WTC11 (cell line): ENCODE results near the gene CHPF.

Source experiments
- CTCF ChIP-seq: fragments of 200-600 bp; IDR thresholded peaks from 2 replicates; pipeline ENCODE4 v1.8.0; 2022; ENCODE audit warnings: antibody characterized with exemption
- E2F4 ChIP-seq: sonication (generic); formaldehyde crosslinking; IDR thresholded peaks from 2 replicates; pipeline ENCODE4 v1.8.1; 2022; ENCODE audit warnings: low read depth, mild to moderate bottlenecking, moderate library complexity, missing genetic modification reagents, borderline replicate concordance
- ELF4 ChIP-seq: sonication (generic); formaldehyde crosslinking; IDR thresholded peaks from 2 replicates; pipeline ENCODE4 v1.8.1; 2022; ENCODE audit warnings: low read depth, mild to moderate bottlenecking, moderate library complexity, missing genetic modification reagents
- TEAD1 ChIP-seq: sonication (generic); formaldehyde crosslinking; IDR thresholded peaks from 2 replicates; pipeline ENCODE4 v1.8.0; 2022; ENCODE audit warnings: mild to moderate bottlenecking, missing genetic modification reagents
- TP53 ChIP-seq: sonication (generic); formaldehyde crosslinking; IDR thresholded peaks from 2 replicates; pipeline ENCODE4 v1.8.1; 2023; ENCODE audit warnings: mild to moderate bottlenecking, missing genetic modification reagents
- ZBTB43 ChIP-seq: sonication (generic); formaldehyde crosslinking; IDR thresholded peaks from 2 replicates; pipeline ENCODE4 v1.8.1; 2023; ENCODE audit warnings: mild to moderate bottlenecking, missing genetic modification reagents

GRCh38 chr2:219497495-219498279, 45.9 kb downstream of the CHPF start:
- TF ChIP-seq CTCF = no peak
- no peak for TF ChIP-seq ZBTB43 (CRISPR knock-in tag)
- TF ChIP-seq ELF4 (CRISPR knock-in tag) = no peak
- no peak for TF ChIP-seq TP53 (CRISPR knock-in tag)
- TF ChIP-seq TEAD1 = no peak
- TF ChIP-seq E2F4 = no peak
